Measurements from ENCODE around the gene ADAMTS18. TPM values are rescaled to one million over a fixed set of nuclear protein-coding genes. Genes with fewer than 3 reads are reported as not detected.

Gene ADAMTS18
- total RNA-seq, 4 donors from 2014 or later = 0.71 to 1.0 TPM; not detected in 2

GRCh38 chr16:77404775-77405174 lies 30.1 kb downstream of the ADAMTS18 start:
- 24 to 69% methylated on average over 1 of the region's 1 CpG for WGBS, 2 donors
- H3K4me3 ChIP-seq (ENCODE audit: low read depth, poor library complexity, severe bottlenecking) = no peak overlapping the region
- TF ChIP-seq POLR2A (IDR thresholded peaks at IDR 0.05) (no peak), CTCF (IDR thresholded peaks at IDR 0.05) (no peak)
- DNase-seq (ENCODE audit: low spot score in 2 of 2) = no peak
- intact Hi-C loops (cut with DNase I; ENCODE audit: low total_unique reads) = no loop called here

- intact Hi-C loops (cut with DNase I; ENCODE audit: low total_unique reads) = no loop called here
- TF ChIP-seq CTCF (IDR thresholded peaks at IDR 0.05) (no peak), POLR2A (IDR thresholded peaks at IDR 0.05) (no peak)
- WGBS, 2 donors = 43 to 55% methylated on average over 2 of the region's 2 CpGs
- no peak overlapping the region for H3K4me3 ChIP-seq (ENCODE audit: low read depth, poor library complexity, severe bottlenecking)
- no peak for DNase-seq (ENCODE audit: low spot score in 2 of 2)
Measured at GRCh38 chr16:77403732-77404131, 31.1 kb downstream of the ADAMTS18 start.

GRCh38 chr16:77402672-77403071 lies 32.2 kb downstream of the ADAMTS18 start:
- no peak for TF ChIP-seq POLR2A (IDR thresholded peaks at IDR 0.05)
- no peak for TF ChIP-seq CTCF (IDR thresholded peaks at IDR 0.05)
- WGBS, 2 donors = 68 to 88% methylated on average over 2 of the region's 2 CpGs
- intact Hi-C loops (cut with DNase I; ENCODE audit: low total_unique reads) = no loop called here
- H3K4me3 ChIP-seq (ENCODE audit: low read depth, poor library complexity, severe bottlenecking) = no peak overlapping the region
- no peak for DNase-seq (ENCODE audit: low spot score in 2 of 2)

GRCh38 chr16:77402118-77402517 lies 32.7 kb downstream of the ADAMTS18 start:
- DNase-seq (ENCODE audit: low spot score in 2 of 2) = no peak
- no peak for TF ChIP-seq POLR2A (IDR thresholded peaks at IDR 0.05)
- no peak for TF ChIP-seq CTCF (IDR thresholded peaks at IDR 0.05)
- WGBS, 2 donors = 77 to 78% methylated on average over 6 of the region's 6 CpGs
- H3K4me3 ChIP-seq (ENCODE audit: low read depth, poor library complexity, severe bottlenecking) = no peak overlapping the region
- intact Hi-C loops (cut with DNase I; ENCODE audit: low total_unique reads) = no loop called here

GRCh38 chr16:77399546-77399945 lies 35.3 kb downstream of the ADAMTS18 start:
- no peak for DNase-seq (ENCODE audit: low spot score in 2 of 2)
- TF ChIP-seq CTCF (IDR thresholded peaks at IDR 0.05) (no peak), POLR2A (IDR thresholded peaks at IDR 0.05) (no peak)
- WGBS, 2 donors = 67 to 71% methylated on average over 2 of the region's 2 CpGs
- H3K4me3 ChIP-seq (ENCODE audit: low read depth, poor library complexity, severe bottlenecking) = no peak overlapping the region
- intact Hi-C loops (cut with DNase I; ENCODE audit: low total_unique reads) = no loop called here

GRCh38 chr16:77399066-77399465 lies 35.8 kb downstream of the ADAMTS18 start:
- intact Hi-C loops (cut with DNase I; ENCODE audit: low total_unique reads) = no loop called here
- H3K4me3 ChIP-seq (ENCODE audit: low read depth, poor library complexity, severe bottlenecking) = no peak overlapping the region
- 72 to 100% methylated on average over 1 of the region's 1 CpG for WGBS, 2 donors
- DNase-seq (ENCODE audit: low spot score in 2 of 2) = no peak
- TF ChIP-seq POLR2A (IDR thresholded peaks at IDR 0.05) = no peak
- TF ChIP-seq CTCF (IDR thresholded peaks at IDR 0.05) = no peak
